Middle frontal gyrus (tissue), 1 donor: ENCODE measurements around the gene GNL1.
A peak's percentile ranks its signal among the peaks of the same experiment; 100 is the strongest.

Experiments
- DNase-seq: peaks from one replicate; pipeline ENCODE4 v3.0.0-alpha.2; 2015; ENCODE audit warnings: low spot score; ENCODE audit errors: extremely low spot score

Gene GNL1

GRCh38 chr6:30570263-30570662 lies 14.0 kb upstream of the GNL1 start:
- no peak for DNase-seq

DNA sequence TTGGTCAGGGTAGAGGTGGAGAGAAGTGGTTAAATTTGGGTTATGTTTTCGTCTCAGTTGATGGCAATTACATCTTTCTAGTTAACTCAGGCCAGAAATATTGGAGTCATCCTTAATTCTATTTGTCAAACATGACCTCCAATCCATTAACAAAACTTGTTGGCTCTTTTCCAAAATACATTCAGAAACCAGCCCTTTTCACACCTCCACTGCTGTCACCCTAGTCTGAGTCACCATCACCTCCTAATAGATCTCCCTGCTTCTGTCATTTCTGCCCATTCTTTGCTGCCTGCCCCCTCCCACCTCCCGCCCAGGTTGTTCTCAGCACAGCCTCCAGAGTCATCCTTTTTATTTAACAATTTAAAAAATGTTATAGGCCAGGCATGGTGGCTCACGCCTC lies 12.0 kb upstream of the GNL1 start:
- DNase-seq, result no peak

DNA sequence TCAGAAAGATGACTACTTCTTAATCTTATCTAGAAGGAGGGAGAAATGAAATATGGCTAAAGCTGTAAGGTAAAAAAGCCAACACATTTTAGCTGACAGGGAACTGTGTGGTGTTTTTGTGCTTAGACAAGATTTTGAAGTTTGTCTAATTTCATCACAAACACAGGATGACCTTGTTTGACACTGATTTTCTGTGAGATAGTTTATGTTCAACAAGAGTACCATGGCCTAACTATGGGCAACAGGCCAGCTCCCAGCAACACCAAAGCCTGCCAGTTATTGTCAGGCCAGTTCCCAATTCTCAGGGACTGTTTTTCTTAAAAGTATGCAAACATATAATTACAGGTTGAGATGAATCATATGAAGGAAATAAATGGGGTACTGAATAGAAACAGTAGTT lies 9.5 kb upstream of the GNL1 start:
- no peak for DNase-seq

DNA sequence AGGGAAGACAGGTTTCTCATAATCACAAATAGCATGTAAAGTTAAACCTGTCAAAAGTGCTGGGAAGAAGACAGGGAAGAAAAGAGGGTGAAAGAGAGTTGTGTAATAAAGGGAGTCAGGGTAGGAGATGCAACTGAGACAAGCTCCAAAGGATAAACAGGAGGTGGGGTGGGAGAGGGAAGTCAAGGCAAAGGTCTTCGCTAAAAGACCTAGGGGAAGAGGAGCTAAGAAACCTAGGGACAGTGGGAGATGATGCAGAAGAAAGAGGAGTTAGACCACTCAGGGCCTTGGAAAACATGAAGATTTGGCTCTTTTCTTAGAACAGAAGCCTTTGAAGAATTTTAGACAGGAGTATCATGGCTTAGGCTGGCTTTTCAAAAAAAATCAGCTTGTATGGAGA lies 7.8 kb upstream of the GNL1 start:
- no peak for DNase-seq

GRCh38 chr6:30562470-30563425 lies 6.5 kb upstream of the GNL1 start:
- DNase-seq, result no peak

- DNase-seq, result no peak
Observed at GRCh38 chr6:30560930-30561329, 4.6 kb upstream of the GNL1 start.

DNA sequence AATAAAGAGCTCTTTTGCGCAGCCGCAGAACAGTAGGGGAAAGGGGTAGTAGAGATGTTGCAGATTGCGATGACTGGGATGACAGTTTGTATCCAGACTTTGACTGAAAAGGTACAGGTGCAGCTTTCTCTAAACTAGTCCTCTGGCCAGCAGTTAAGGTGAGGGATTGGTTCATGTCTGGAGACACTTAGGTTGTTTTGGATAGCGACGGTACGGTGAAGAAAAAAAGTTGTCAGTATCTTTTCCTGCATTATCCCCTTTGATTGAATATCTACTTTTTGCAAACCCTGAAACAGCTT lies 1.3 kb upstream of the GNL1 start:
- no peak for DNase-seq

DNA sequence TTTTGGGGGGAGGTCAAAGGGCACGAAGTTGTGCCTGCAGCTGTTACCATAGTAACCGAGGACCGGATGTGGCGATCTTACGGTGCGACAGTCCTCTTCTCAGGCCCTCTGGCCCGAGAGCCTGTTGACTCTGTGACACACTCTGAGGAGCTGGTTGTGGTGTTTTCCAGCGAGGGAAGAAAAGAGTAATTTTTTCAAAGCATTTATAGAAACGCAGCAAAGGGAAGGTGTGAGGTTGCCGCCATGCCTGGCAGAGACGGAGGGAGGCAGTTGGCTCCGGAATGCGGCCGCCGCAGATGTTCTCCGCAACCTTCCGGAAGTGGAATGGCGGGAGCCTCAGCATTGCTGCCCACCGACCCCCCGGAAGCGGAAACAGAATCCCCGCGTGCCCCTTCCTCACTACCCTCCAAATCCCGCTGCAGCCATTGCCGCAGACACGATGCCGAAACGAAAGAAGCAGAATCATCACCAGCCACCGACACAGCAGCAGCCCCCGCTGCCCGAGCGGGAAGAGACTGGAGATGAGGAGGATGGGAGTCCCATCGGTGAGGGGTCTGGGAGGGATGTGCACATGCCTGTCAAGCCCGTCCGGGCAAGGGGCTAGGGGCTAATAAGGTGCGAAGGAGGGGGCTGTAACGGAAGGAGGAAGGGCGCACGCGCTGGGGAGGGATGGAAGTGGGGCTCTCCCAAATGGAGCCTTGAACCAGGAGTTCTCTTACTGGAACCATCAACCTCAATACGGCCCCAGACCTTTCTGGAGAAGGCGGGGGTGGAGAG lies 805 bp upstream of the GNL1 start, which contains the start of gene PRR3:
Gene PRR3 (plus strand): TSS at position 390 of the 777 bp plus-strand sequence. CDS start 50 bp downstream, at position 440.
- peak; percentile 93 for DNase-seq

- no peak for DNase-seq
Observed at GRCh38 chr6:30555816-30556065, 548 bp downstream of the GNL1 start.

GRCh38 chr6:30554962-30555815 lies 1.1 kb downstream of the GNL1 start:
- no peak for DNase-seq

GRCh38 chr6:30554404-30554803 lies 1.9 kb downstream of the GNL1 start:
- no peak for DNase-seq

DNA sequence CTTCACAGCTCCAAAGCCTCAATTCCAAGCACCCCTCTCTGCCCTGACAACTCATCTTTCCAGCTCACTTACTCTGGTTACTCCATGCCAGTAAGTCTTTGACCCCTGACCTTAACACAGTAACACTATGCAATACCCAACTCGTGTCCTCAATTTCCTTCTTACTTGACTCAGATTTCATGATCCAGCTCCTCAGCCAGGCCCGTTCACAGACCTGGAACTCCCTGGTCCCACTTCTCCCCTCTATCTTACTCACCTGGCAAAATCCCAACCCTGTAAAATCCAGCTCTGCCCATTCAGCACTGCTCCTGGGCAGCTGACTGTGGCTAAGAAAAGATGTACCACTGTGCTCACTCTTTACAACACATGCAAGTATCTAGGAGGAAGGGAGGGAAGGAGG lies 7.9 kb downstream of the GNL1 start:
- no peak for DNase-seq

DNA sequence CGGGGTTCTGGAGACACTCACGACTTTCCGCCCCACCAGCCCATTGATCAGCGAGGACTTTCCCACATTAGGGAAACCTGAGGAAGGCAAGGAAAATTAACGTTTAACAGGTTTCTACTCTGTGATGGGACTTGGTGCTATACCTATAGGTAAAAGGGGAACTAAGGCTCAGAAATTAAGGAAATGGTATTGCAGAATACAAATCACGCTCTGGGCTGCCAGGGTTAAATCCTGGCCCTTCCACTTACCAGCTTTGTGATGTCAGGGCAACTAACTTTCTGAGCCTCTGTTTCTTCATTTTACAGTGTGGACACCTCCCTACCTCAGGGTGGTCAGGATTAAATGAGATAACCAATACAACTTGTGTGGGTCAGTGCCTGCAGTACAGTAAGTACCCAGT lies 8.8 kb downstream of the GNL1 start:
- no peak for DNase-seq

GRCh38 chr6:30544666-30545272 lies 11.5 kb downstream of the GNL1 start:
- DNase-seq, result peak; percentile 9

GRCh38 chr6:30543821-30544220 lies 12.5 kb downstream of the GNL1 start:
- DNase-seq, result no peak

GRCh38 chr6:30542915-30543314 lies 13.4 kb downstream of the GNL1 start:
- no peak for DNase-seq

GRCh38 chr6:30542404-30542725 lies 13.9 kb downstream of the GNL1 start:
- no peak for DNase-seq

DNA sequence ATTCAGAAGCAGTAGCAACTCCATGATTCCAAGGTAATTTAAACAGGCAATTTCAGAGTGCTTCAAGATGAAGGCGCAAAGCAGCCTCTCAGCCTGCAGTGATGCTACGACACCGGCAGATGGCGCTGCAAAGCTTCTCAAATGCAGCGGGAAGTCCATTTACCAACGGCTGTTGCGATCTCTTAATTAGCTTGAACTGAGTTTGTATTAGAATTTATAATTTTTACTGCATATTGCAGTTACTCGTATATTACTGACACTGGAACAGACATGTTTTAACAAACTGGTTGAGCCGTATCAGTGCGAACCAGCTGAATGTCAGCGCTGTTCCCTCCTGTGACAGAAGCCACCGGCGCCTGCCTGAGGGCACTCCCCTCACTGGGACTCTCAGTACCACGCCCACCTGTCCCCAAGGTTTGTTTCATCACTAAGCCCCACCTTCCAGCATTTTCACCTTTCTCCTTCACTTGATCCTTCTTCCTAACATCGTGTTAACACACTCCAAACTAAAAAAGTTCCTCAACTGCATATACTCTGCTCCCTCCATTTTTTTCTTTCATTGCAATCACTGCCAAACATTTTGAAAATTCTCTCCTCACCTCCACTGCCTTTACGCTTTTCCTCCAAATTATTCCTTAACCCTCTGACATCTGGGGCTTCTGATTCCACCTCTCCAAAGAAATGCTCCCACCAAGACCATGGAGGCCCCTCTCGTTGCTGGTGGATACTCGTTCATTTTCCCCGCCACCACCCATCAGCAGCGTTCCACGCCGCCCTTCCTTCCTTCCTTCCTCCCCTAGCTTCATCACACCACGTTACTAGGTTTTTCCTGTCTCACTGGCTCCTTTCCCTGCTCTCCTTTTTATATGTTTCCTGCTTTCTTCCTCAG lies 14.5 kb downstream of the GNL1 start:
- peak; percentile 79 for DNase-seq

DNA sequence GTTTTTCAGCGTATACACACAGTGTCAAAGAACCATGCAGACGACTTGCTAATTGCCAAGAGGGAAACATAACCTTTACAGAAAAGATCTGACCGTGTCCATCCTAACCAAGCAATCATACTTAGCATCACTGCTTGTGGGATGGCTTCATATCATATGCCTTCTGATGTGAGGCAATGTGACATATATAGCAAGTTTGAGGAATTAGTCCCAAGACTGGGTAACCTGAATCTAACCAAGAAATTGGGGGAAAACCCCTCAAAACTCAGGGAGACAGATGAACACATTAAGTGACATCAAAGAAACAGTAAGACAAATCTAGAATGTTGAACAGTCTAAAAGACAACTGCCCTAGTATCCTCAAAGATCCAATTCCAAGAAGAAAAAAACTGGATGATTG lies 18.4 kb downstream of the GNL1 start:
- no peak for DNase-seq

GRCh38 chr6:30533460-30534294 lies 22.6 kb downstream of the GNL1 start:
- no peak for DNase-seq
